ENCODE results near the gene CTNNB1.

The CTNNB1 gene

GRCh38 chr3:41259449-41260062, 60.3 kb downstream of the CTNNB1 start:
- no peak for TF ChIP-seq SIN3A (IDR thresholded peaks at IDR 0.05; ENCODE audit: borderline replicate concordance, insufficient read depth, low read length)
- TF ChIP-seq TAF1 (IDR thresholded peaks at IDR 0.05; ENCODE audit: borderline replicate concordance, insufficient read depth, low read length), result no peak
- TF ChIP-seq POLR2AphosphoS5 (IDR thresholded peaks at IDR 0.05; ENCODE audit: low read depth, low read length), result no peak
- no peak for TF ChIP-seq REST (IDR thresholded peaks at IDR 0.05; ENCODE audit: insufficient read depth in 1 of 2, low read depth in 2 of 2, low read length in 2 of 2)
- no peak for TF ChIP-seq FOXP2 (optimal IDR thresholded peaks at IDR 0.05; ENCODE audit: borderline replicate concordance, extremely low read depth, extremely low read length, insufficient read depth)

GRCh38 chr3:41260063-41260450, 60.8 kb downstream of the CTNNB1 start:
- TF ChIP-seq POLR2AphosphoS5 (IDR thresholded peaks at IDR 0.05; ENCODE audit: low read depth, low read length) (no peak), REST (IDR thresholded peaks at IDR 0.05; ENCODE audit: insufficient read depth in 1 of 2, low read depth in 2 of 2, low read length in 2 of 2) (no peak), TAF1 (IDR thresholded peaks at IDR 0.05; ENCODE audit: borderline replicate concordance, insufficient read depth, low read length) (no peak)

- TF ChIP-seq REST (IDR thresholded peaks at IDR 0.05; ENCODE audit: insufficient read depth in 1 of 2, low read depth in 2 of 2, low read length in 2 of 2), result no peak
- TF ChIP-seq FOXP2 (optimal IDR thresholded peaks at IDR 0.05; ENCODE audit: borderline replicate concordance, extremely low read depth, extremely low read length, insufficient read depth), result no peak
Observed at GRCh38 chr3:41265011-41265545, 65.8 kb downstream of the CTNNB1 start.

GRCh38 chr3:41265823-41266273, 66.5 kb downstream of the CTNNB1 start:
- TF ChIP-seq REST (IDR thresholded peaks at IDR 0.05; ENCODE audit: insufficient read depth in 1 of 2, low read depth in 2 of 2, low read length in 2 of 2) (no peak), FOXP2 (optimal IDR thresholded peaks at IDR 0.05; ENCODE audit: borderline replicate concordance, extremely low read depth, extremely low read length, insufficient read depth) (no peak), SIN3A (IDR thresholded peaks at IDR 0.05; ENCODE audit: borderline replicate concordance, insufficient read depth, low read length) (no peak), TAF1 (IDR thresholded peaks at IDR 0.05; ENCODE audit: borderline replicate concordance, insufficient read depth, low read length) (no peak), POLR2AphosphoS5 (IDR thresholded peaks at IDR 0.05; ENCODE audit: low read depth, low read length) (no peak)

All from PFSK-1 (cell line).